Adrenal gland (tissue), 12 donors: Measurements from ENCODE around the gene PRDM16. TPM values are rescaled to one million over a fixed set of nuclear protein-coding genes. Genes with fewer than 3 reads are reported as not detected.

ENCODE experiments used
- DNase-seq, 7 donors: peaks; one replicate each; pipeline ENCODE4 v3.0.0-alpha.2; 2019 to 2020
- H3K27ac ChIP-seq, 5 donors: fragments of 200-600 bp; sonication (generic) in 4 of 5; 1 replicate in 3 of 5; 2 replicates in 2 of 5; pipeline versions ENCODE4 v1.5.1 to v1.8.0; 2016 to 2020; ENCODE audit warnings: mild to moderate bottlenecking in 1 of 5
- H3K27me3 ChIP-seq: fragments of 200-600 bp; 2 replicates; pipeline ENCODE4 v1.8.0; 2021
- H3K36me3 ChIP-seq, 2 donors: fragments of 200-600 bp; replicated peaks in 1 of 2; 1 replicate in 1 of 2; 2 replicates in 1 of 2; pipeline versions ENCODE4 v1.5.1 to v1.8.0; 2018 to 2022
- H3K4me1 ChIP-seq, 2 donors: fragments of 200-600 bp; replicated peaks in 1 of 2; 1 replicate in 1 of 2; 2 replicates in 1 of 2; pipeline versions ENCODE4 v1.5.1 to v1.8.0; 2018 to 2021
- H3K4me3 ChIP-seq, 4 donors: fragments of 200-600 bp; sonication (generic) in 3 of 4; one replicate each; pipeline ENCODE4 v1.5.1; 2016 to 2018
- H3K9me3 ChIP-seq, 3 donors: fragments of 200-600 bp; sonication (generic) in 1 of 3; replicated peaks in 1 of 3; 1 replicate in 2 of 3; 2 replicates in 1 of 3; pipeline versions ENCODE4 v1.5.1 to v1.8.0; 2016 to 2021
- CTCF ChIP-seq, 6 experiments: fragments of 450-650 bp in 4 of 6; fragments of 200-600 bp in 2 of 6; sonication (generic) in 1 of 6; IDR thresholded peaks; 1 replicate in 5 of 6; 2 replicates in 1 of 6; pipeline versions ENCODE4 v1.5.1 to v1.8.0; 2016 to 2021; ENCODE audit warnings: antibody characterized with exemption in 6 of 6, mild to moderate bottlenecking in 2 of 6, moderate library complexity in 1 of 6
- POLR2A ChIP-seq, 2 donors: fragments of 450-650 bp; IDR thresholded peaks; one replicate each; pipeline ENCODE4 v1.6.1; 2017; ENCODE audit warnings: antibody characterized with exemption in 2 of 2, mild to moderate bottlenecking in 2 of 2, moderate library complexity in 1 of 2
- WGBS, 4 donors: extraction: QIAGEN DNeasy Blood & Tissue Kit in 2 of 4; methylation state at CpG; one replicate each; pipeline versions ENCODE4 v1.1.5 to v1.1.7; 2013 to 2017; 5-methylcytosine and 5-hydroxymethylcytosine counted together
- intact Hi-C, 2 donors: fragments of 100-400 bp; cut with DNase I; formaldehyde crosslinking; loops; one replicate each; pipeline versions ENCODE4 v1.14.1 to v1.15.0; 2022 to 2023
- polyA plus RNA-seq, 3 donors: library from polyadenylated mRNA; stranded (reverse); fragments of 200-250 nt in 2 of 3; fragments of 350-450 nt in 1 of 3; fragmentation: Illumina TruSeq in 1 of 3; extraction: RNeasy Lipid Tissue Mini Kit (QIAGEN cat#74804) in 1 of 3; gene quantifications; one replicate each; pipeline ENCODE4 v1.2.3, GENCODE V29; 2013 to 2014
- total RNA-seq, 9 donors: library from RNA; depleted of rRNA in 4 of 9; stranded (reverse); fragments of >200 nt in 4 of 9; fragments of 120-200 nt in 1 of 9; fragmentation: NEBNext Ultra II Directional in 1 of 9; extraction: Animal tissue kit (Norgen Biotek cat#: 25700) in 1 of 9; gene quantifications; one replicate each; pipeline versions ENCODE4 v1.1.0 to v1.2.4, GENCODE V29; 2013 to 2023
- donor health status: healthy with polysubstance abuse.
- donor health status: Bipolar disorder and iron deficiency.
- donor health status: DM: yes; HTN: yes; CAD: no.
- donor health status: DM: no; HTN: no; CAD: no.
- donor health status: DM: no; HTN: no; CAD: no.
- donor health status: DM: yes; HTN: yes; CAD: no.

The PRDM16 gene
- total and polyA plus RNA-seq, 12 donors: 0.04 to 2.8 (median 0.61) TPM; not detected in 1

- 78 to 82% (median 80%) methylated on average over 12 to 22 of the region's 22 CpGs for WGBS, 4 donors
- intact Hi-C loops: no loop called here
- no peak for DNase-seq
- no peak overlapping the region for H3K4me3 ChIP-seq
- H3K4me1 ChIP-seq: no peaks in the 10 kb centered on the region
- no peaks in the 10 kb centered on the region for H3K36me3 ChIP-seq
- TF ChIP-seq POLR2A (IDR thresholded peaks at IDR 0.05) (no peak), CTCF (IDR thresholded peaks at IDR 0.05) (no peak)
- no peak overlapping the region for H3K27ac ChIP-seq
- no peaks in the 10 kb centered on the region for H3K9me3 ChIP-seq
- no peaks in the 10 kb centered on the region for H3K27me3 ChIP-seq
These were observed 361.8 kb downstream of the PRDM16 start for GRCh38 chr1:3430820-3431219.

DNA sequence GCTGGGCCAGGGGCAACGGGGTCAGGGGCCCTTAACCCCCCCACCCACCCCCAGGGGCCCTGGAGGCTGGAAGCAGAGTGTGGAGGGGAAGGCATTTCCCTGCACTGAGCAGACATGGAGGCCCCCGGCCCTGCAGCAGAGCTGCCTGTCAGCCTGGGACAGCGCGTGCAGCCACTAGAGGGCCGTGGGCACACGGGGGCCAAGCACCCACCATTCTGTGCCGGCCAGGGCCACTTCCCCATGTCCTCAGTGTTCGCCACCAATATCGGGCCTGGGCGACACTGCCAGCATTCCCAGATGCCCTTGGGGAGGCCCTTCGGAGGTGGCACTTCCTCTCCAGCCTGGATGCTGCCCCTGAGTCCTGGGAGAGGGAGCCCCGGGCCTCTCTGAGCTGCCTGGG is 362.3 kb downstream of the PRDM16 start:
- H3K36me3 ChIP-seq: no peaks in the 10 kb centered on the region

DNA sequence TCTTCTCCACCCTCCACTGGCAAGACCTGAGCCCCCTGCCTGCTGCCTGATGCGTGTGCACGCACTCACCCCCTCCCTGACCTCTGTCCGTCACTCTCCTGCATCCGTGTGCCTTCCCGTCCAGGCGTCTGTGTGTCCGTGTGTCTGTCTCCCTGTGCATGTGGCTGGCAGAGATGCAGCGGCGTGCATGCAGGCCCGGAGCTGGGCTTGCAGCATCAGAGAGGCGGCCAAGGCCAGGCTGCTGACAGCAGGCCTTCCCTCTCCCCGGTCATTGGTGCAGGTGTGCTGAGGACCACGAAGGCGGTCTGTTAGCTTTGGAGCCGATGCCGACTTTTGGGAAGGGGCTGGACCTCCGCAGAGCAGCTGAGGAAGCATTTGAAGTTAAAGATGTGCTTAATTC is 362.7 kb downstream of the PRDM16 start:
- H3K27me3 ChIP-seq: no peaks in the 10 kb centered on the region
- intact Hi-C loops: no loop called here
- H3K9me3 ChIP-seq: no peaks in the 10 kb centered on the region
- no peaks in the 10 kb centered on the region for H3K36me3 ChIP-seq
- no peaks in the 10 kb centered on the region for H3K4me1 ChIP-seq
- 47 to 70% (median 69%) methylated on average over 13 to 17 of the region's 17 CpGs for WGBS, 4 donors
- no peak for DNase-seq
- H3K27ac ChIP-seq: no peak overlapping the region
- TF ChIP-seq POLR2A (IDR thresholded peaks at IDR 0.05) (no peak), CTCF (IDR thresholded peaks at IDR 0.05) (no peak)
- H3K4me3 ChIP-seq: no peak overlapping the region

More for the DNA sequence above, 362.3 kb downstream of the PRDM16 start:
- H3K9me3 ChIP-seq: no peaks in the 10 kb centered on the region
- H3K4me3 ChIP-seq: no peak overlapping the region
- TF ChIP-seq POLR2A (IDR thresholded peaks at IDR 0.05): no peak
- intact Hi-C loops: no loop called here
- DNase-seq: no peak
- no peak overlapping the region for H3K27ac ChIP-seq
- WGBS, 4 donors: 20 to 44% (median 38%) methylated on average over 4 to 12 of the region's 12 CpGs; no CpG with 5 or more reads in 1 of the 4 donors
- H3K4me1 ChIP-seq: no peaks in the 10 kb centered on the region
- no peaks in the 10 kb centered on the region for H3K27me3 ChIP-seq

GRCh38 chr1:3432306-3432705 is 363.3 kb downstream of the PRDM16 start:
- H3K27me3 ChIP-seq: no peaks in the 10 kb centered on the region
- H3K9me3 ChIP-seq: no peaks in the 10 kb centered on the region
- no peak for DNase-seq
- H3K27ac ChIP-seq: no peak overlapping the region
- H3K4me1 ChIP-seq: no peaks in the 10 kb centered on the region
- TF ChIP-seq POLR2A (IDR thresholded peaks at IDR 0.05) (no peak), CTCF (IDR thresholded peaks at IDR 0.05) (no peak)
- H3K4me3 ChIP-seq: no peak overlapping the region
- intact Hi-C loops: no loop called here
- 49 to 64% (median 60%) methylated on average over 6 to 15 of the region's 15 CpGs for WGBS, 4 donors
- H3K36me3 ChIP-seq: no peaks in the 10 kb centered on the region

GRCh38 chr1:3433076-3433475 is 364.1 kb downstream of the PRDM16 start:
- Histone ChIP-seq H3K4me1 (no peaks in the 10 kb centered on the region), H3K9me3 (no peaks in the 10 kb centered on the region), H3K27ac (no peak overlapping the region), H3K36me3 (no peaks in the 10 kb centered on the region), H3K4me3 (no peak overlapping the region), H3K27me3 (no peaks in the 10 kb centered on the region)
- intact Hi-C loops: no loop called here
- 65 to 85% (median 77%) methylated on average over 4 to 14 of the region's 14 CpGs for WGBS, 4 donors
- no peak for DNase-seq
- TF ChIP-seq CTCF (IDR thresholded peaks at IDR 0.05) (no peak), POLR2A (IDR thresholded peaks at IDR 0.05) (no peak)
